Osteoblast (primary cell): ENCODE data around the gene PTPDC1. TPM values are rescaled to one million over a fixed set of nuclear protein-coding genes. Genes with fewer than 3 reads are reported as not detected.

Experiments used
- DNase-seq: peaks from one replicate; pipeline ENCODE4 v3.0.0; 2011; ENCODE audit warnings: low spot score, mixed read lengths; ENCODE audit not compliant: insufficient read length; ENCODE audit errors: missing footprints
- H2AFZ ChIP-seq: 2 replicates; pipeline ENCODE4 v1.6.0; 2011; ENCODE audit warnings: mild to moderate bottlenecking, low read length
- H3K27ac ChIP-seq: 2 replicates; pipeline ENCODE4 v1.5.1; 2011; ENCODE audit warnings: mild to moderate bottlenecking, low read depth, low read length, moderate library complexity
- H3K27me3 ChIP-seq: 2 replicates; pipeline ENCODE4 v1.6.0; 2012; ENCODE audit warnings: mild to moderate bottlenecking, control low read depth, inconsistent platforms, low read length, moderate library complexity; ENCODE audit not compliant: insufficient read depth
- H3K36me3 ChIP-seq: 2 replicates; pipeline ENCODE4 v1.5.1; 2011; ENCODE audit warnings: mild to moderate bottlenecking, low read length, control low read depth, moderate library complexity; ENCODE audit not compliant: insufficient read depth
- H3K4me1 ChIP-seq: 2 replicates; pipeline ENCODE4 v1.5.1; 2011; ENCODE audit warnings: mild to moderate bottlenecking, low read length, control low read depth, moderate library complexity; ENCODE audit not compliant: insufficient read depth
- H3K4me2 ChIP-seq: 2 replicates; pipeline ENCODE4 v1.6.0; 2011; ENCODE audit warnings: mild to moderate bottlenecking, low read length; ENCODE audit not compliant: insufficient read depth
- H3K4me3 ChIP-seq: fragments of 200-600 bp; sonication (generic); 3 replicates; pipeline ENCODE4 v1.5.1; 2012; ENCODE audit warnings: mild to moderate bottlenecking, low read length, inconsistent platforms; ENCODE audit not compliant: insufficient read depth
- H3K79me2 ChIP-seq: 2 replicates; pipeline ENCODE4 v1.6.0; 2012; ENCODE audit warnings: mild to moderate bottlenecking, low read length, control low read depth, inconsistent platforms; ENCODE audit not compliant: insufficient read depth
- H3K9me3 ChIP-seq: 2 replicates; pipeline ENCODE4 v1.5.1; 2011; ENCODE audit warnings: low read depth, low read length, control low read depth
- H4K20me1 ChIP-seq: 2 replicates; pipeline ENCODE4 v1.6.0; 2012; ENCODE audit warnings: mild to moderate bottlenecking, low read length, control low read depth; ENCODE audit not compliant: insufficient read depth
- total RNA-seq: library from RNA; depleted of rRNA; stranded (reverse); fragments of >200 nt; gene quantifications from 2 replicates; pipeline ENCODE4 v1.2.3, GENCODE V29; 2012
- TF ChIP-seq, protein P1 (sequence below): IDR thresholded peaks from 2 replicates; pipeline ENCODE4 v1.5.1; 2011; ENCODE audit warnings: mild to moderate bottlenecking, low read depth, low read length, moderate library complexity; ENCODE audit errors: extremely low read depth

Gene PTPDC1
- total RNA-seq, 1 donor: 17.0 TPM

DNA sequence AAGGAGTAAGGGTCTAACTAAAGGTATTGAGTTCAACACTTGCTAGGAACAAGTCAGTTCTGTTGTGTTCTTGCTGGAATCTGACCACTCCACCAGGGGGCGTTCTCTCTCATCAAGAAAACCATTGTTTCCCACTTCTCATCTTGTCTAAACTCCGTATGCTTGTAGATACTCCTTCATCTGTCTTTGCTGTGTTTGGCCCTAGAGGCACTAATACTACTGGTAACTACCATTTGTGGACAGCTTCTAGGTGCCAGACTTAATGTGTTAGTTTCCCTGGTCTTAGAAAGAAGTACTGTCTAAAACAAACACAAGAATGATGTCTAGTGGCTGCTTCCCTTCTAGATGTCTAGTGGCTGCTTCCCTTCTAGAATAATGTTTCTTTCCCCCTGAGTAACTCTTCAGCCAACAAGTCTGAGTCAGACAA lies 18.7 kb upstream of the PTPDC1 start:
- Histone ChIP-seq H3K4me2 (peak overlapping the region; percentile 60), H3K4me1 (no peaks in the 10 kb centered on the region), H3K36me3 (no peaks in the 10 kb centered on the region), H3K27me3 (no peaks in the 10 kb centered on the region), H3K79me2 (no peaks in the 10 kb centered on the region), H2AFZ (peak overlapping the region; percentile 61), H4K20me1 (no peaks in the 10 kb centered on the region), H3K4me3 (no peak overlapping the region), H3K27ac (peak overlapping the region; percentile 2), H3K9me3 (peaks cover 3% of the 10 kb centered on the region)
- peak; percentile 69 for DNase-seq
- TF ChIP-seq, protein P1, sequence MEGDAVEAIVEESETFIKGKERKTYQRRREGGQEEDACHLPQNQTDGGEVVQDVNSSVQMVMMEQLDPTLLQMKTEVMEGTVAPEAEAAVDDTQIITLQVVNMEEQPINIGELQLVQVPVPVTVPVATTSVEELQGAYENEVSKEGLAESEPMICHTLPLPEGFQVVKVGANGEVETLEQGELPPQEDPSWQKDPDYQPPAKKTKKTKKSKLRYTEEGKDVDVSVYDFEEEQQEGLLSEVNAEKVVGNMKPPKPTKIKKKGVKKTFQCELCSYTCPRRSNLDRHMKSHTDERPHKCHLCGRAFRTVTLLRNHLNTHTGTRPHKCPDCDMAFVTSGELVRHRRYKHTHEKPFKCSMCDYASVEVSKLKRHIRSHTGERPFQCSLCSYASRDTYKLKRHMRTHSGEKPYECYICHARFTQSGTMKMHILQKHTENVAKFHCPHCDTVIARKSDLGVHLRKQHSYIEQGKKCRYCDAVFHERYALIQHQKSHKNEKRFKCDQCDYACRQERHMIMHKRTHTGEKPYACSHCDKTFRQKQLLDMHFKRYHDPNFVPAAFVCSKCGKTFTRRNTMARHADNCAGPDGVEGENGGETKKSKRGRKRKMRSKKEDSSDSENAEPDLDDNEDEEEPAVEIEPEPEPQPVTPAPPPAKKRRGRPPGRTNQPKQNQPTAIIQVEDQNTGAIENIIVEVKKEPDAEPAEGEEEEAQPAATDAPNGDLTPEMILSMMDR: peak; percentile 86

DNA sequence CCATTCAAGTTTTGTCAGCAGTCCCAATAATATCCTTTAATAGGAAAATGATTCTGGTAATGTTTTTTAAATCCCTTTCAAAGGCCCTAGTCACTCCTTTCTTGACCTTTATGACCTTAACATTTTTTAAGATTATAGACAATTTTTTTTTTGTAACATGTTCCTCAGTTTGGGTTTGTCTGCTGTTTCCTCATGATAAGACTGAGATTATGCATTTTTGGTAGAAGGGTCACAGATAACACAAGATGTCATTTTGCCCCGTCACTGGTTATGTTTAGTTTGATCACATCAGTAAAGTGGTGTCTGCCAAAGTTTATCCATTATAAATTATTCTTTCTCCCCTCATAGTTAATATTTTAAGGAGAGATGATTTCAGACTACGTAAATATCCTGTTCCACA lies 16.0 kb upstream of the PTPDC1 start:
- Histone ChIP-seq H3K4me3 (no peak overlapping the region), H3K79me2 (no peaks in the 10 kb centered on the region), H3K4me2 (no peak overlapping the region), H3K4me1 (no peaks in the 10 kb centered on the region), H4K20me1 (no peaks in the 10 kb centered on the region), H3K9me3 (no peaks in the 10 kb centered on the region), H2AFZ (no peak overlapping the region), H3K36me3 (no peaks in the 10 kb centered on the region), H3K27me3 (no peaks in the 10 kb centered on the region), H3K27ac (no peak overlapping the region)
- TF ChIP-seq, protein P1: no peak
- no peak for DNase-seq

DNA sequence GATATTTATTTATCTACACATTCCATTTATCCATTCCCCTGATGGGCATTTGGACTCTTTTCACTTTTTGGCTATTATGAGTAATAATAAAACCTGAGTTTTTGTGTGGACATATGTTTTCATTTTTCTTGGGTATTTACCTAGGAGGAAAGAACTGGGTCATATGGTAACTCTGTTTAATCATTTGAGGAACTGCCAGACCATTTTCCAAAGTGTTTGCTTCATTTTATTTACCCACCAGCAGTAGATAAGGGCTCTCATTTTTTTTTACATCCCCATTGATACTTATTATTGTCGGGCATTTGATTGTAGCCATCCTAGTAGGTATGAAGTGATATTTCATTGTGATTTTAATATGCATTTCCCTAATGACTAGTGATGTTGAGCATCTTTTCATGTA lies 7.7 kb upstream of the PTPDC1 start:
- no peaks in the 10 kb centered on the region for H3K27me3 ChIP-seq
- DNase-seq: no peak
- H4K20me1 ChIP-seq: no peaks in the 10 kb centered on the region
- no peaks in the 10 kb centered on the region for H3K9me3 ChIP-seq
- no peaks in the 10 kb centered on the region for H3K4me1 ChIP-seq
- H3K79me2 ChIP-seq: no peaks in the 10 kb centered on the region
- H3K36me3 ChIP-seq: no peaks in the 10 kb centered on the region
- H3K27ac ChIP-seq: no peak overlapping the region
- no peak overlapping the region for H2AFZ ChIP-seq
- TF ChIP-seq, protein P1: no peak
- H3K4me2 ChIP-seq: no peak overlapping the region
- no peak overlapping the region for H3K4me3 ChIP-seq

DNA sequence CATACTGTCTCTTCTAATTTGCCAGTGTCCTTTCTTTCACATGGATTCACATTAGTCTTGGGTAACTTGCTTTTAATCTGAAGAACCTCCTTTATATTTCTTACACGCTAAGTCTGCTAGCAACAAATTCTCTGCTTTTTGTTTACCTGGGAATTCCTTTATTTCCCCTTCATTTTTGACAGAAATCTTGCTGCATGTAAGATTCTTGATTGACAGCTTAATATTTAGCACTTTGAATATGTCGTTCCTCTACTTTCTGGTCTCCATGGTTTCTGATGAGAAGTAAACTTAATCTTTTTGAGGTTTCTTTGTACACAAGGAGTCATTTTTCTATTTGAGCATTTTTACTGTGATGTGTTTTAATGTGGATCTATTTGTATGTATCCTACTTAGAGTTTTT lies 6.2 kb upstream of the PTPDC1 start:
- Histone ChIP-seq H3K27me3 (no peaks in the 10 kb centered on the region), H4K20me1 (no peaks in the 10 kb centered on the region), H3K79me2 (no peaks in the 10 kb centered on the region), H3K4me1 (no peaks in the 10 kb centered on the region), H3K4me3 (no peak overlapping the region), H3K9me3 (no peaks in the 10 kb centered on the region), H3K27ac (no peak overlapping the region), H3K36me3 (no peaks in the 10 kb centered on the region), H3K4me2 (no peak overlapping the region), H2AFZ (no peak overlapping the region)
- no peak for DNase-seq
- TF ChIP-seq, protein P1: no peak
